ENCODE measurements around the gene SLC6A6.

GRCh38 chr3:14521611-14522010 is 119.2 kb downstream of the SLC6A6 start:
- TF ChIP-seq, protein P1, sequence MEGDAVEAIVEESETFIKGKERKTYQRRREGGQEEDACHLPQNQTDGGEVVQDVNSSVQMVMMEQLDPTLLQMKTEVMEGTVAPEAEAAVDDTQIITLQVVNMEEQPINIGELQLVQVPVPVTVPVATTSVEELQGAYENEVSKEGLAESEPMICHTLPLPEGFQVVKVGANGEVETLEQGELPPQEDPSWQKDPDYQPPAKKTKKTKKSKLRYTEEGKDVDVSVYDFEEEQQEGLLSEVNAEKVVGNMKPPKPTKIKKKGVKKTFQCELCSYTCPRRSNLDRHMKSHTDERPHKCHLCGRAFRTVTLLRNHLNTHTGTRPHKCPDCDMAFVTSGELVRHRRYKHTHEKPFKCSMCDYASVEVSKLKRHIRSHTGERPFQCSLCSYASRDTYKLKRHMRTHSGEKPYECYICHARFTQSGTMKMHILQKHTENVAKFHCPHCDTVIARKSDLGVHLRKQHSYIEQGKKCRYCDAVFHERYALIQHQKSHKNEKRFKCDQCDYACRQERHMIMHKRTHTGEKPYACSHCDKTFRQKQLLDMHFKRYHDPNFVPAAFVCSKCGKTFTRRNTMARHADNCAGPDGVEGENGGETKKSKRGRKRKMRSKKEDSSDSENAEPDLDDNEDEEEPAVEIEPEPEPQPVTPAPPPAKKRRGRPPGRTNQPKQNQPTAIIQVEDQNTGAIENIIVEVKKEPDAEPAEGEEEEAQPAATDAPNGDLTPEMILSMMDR (conservative IDR thresholded peaks at IDR 0.05; ENCODE audit: low read depth in 2 of 2) = no peak
- TF ChIP-seq, protein P2, sequence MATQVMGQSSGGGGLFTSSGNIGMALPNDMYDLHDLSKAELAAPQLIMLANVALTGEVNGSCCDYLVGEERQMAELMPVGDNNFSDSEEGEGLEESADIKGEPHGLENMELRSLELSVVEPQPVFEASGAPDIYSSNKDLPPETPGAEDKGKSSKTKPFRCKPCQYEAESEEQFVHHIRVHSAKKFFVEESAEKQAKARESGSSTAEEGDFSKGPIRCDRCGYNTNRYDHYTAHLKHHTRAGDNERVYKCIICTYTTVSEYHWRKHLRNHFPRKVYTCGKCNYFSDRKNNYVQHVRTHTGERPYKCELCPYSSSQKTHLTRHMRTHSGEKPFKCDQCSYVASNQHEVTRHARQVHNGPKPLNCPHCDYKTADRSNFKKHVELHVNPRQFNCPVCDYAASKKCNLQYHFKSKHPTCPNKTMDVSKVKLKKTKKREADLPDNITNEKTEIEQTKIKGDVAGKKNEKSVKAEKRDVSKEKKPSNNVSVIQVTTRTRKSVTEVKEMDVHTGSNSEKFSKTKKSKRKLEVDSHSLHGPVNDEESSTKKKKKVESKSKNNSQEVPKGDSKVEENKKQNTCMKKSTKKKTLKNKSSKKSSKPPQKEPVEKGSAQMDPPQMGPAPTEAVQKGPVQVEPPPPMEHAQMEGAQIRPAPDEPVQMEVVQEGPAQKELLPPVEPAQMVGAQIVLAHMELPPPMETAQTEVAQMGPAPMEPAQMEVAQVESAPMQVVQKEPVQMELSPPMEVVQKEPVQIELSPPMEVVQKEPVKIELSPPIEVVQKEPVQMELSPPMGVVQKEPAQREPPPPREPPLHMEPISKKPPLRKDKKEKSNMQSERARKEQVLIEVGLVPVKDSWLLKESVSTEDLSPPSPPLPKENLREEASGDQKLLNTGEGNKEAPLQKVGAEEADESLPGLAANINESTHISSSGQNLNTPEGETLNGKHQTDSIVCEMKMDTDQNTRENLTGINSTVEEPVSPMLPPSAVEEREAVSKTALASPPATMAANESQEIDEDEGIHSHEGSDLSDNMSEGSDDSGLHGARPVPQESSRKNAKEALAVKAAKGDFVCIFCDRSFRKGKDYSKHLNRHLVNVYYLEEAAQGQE (IDR thresholded peaks at IDR 0.05; ENCODE audit: unreplicated experiment) = no peak
- TF ChIP-seq EZH2 (IDR thresholded peaks at IDR 0.05; ENCODE audit: low read depth, unreplicated experiment) (no peak), JUNB (IDR thresholded peaks at IDR 0.05; ENCODE audit: unreplicated experiment) (no peak), POLR2AphosphoS5 (IDR thresholded peaks at IDR 0.05; ENCODE audit: low read depth) (no peak), EZH2phosphoT487 (IDR thresholded peaks at IDR 0.05; ENCODE audit: unreplicated experiment) (no peak), CREB1 (CRISPR knock-in tag; IDR thresholded peaks at IDR 0.05; ENCODE audit: low read depth) (no peak), ETS1 (IDR thresholded peaks at IDR 0.05) (no peak), NANOG (IDR thresholded peaks at IDR 0.05; ENCODE audit: borderline replicate concordance) (no peak), ZNF331 (CRISPR knock-in tag; IDR thresholded peaks at IDR 0.05; ENCODE audit: low read depth) (no peak), ZNF114 (CRISPR knock-in tag; IDR thresholded peaks at IDR 0.05) (no peak)
- TF ChIP-seq, protein P3, sequence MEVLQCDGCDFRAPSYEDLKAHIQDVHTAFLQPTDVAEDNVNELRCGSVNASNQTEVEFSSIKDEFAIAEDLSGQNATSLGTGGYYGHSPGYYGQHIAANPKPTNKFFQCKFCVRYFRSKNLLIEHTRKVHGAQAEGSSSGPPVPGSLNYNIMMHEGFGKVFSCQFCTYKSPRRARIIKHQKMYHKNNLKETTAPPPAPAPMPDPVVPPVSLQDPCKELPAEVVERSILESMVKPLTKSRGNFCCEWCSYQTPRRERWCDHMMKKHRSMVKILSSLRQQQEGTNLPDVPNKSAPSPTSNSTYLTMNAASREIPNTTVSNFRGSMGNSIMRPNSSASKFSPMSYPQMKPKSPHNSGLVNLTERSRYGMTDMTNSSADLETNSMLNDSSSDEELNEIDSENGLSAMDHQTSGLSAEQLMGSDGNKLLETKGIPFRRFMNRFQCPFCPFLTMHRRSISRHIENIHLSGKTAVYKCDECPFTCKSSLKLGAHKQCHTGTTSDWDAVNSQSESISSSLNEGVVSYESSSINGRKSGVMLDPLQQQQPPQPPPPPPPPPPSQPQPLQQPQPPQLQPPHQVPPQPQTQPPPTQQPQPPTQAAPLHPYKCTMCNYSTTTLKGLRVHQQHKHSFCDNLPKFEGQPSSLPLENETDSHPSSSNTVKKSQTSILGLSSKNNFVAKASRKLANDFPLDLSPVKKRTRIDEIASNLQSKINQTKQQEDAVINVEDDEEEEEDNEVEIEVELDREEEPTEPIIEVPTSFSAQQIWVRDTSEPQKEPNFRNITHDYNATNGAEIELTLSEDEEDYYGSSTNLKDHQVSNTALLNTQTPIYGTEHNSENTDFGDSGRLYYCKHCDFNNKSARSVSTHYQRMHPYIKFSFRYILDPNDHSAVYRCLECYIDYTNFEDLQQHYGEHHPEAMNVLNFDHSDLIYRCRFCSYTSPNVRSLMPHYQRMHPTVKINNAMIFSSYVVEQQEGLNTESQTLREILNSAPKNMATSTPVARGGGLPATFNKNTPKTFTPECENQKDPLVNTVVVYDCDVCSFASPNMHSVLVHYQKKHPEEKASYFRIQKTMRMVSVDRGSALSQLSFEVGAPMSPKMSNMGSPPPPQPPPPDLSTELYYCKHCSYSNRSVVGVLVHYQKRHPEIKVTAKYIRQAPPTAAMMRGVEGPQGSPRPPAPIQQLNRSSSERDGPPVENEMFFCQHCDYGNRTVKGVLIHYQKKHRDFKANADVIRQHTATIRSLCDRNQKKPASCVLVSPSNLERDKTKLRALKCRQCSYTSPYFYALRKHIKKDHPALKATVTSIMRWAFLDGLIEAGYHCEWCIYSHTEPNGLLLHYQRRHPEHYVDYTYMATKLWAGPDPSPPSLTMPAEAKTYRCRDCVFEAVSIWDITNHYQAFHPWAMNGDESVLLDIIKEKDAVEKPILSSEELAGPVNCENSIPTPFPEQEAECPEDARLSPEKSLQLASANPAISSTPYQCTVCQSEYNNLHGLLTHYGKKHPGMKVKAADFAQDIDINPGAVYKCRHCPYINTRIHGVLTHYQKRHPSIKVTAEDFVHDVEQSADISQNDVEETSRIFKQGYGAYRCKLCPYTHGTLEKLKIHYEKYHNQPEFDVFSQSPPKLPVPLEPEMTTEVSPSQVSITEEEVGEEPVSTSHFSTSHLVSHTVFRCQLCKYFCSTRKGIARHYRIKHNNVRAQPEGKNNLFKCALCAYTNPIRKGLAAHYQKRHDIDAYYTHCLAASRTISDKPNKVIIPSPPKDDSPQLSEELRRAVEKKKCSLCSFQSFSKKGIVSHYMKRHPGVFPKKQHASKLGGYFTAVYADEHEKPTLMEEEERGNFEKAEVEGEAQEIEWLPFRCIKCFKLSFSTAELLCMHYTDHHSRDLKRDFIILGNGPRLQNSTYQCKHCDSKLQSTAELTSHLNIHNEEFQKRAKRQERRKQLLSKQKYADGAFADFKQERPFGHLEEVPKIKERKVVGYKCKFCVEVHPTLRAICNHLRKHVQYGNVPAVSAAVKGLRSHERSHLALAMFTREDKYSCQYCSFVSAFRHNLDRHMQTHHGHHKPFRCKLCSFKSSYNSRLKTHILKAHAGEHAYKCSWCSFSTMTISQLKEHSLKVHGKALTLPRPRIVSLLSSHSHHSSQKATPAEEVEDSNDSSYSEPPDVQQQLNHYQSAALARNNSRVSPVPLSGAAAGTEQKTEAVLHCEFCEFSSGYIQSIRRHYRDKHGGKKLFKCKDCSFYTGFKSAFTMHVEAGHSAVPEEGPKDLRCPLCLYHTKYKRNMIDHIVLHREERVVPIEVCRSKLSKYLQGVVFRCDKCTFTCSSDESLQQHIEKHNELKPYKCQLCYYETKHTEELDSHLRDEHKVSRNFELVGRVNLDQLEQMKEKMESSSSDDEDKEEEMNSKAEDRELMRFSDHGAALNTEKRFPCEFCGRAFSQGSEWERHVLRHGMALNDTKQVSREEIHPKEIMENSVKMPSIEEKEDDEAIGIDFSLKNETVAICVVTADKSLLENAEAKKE (CRISPR knock-in tag; IDR thresholded peaks at IDR 0.05) = no peak

Measured in GM23338 (cell line).